AML-193 (cell line): ENCODE results near the gene GCNT4.
A peak's percentile ranks its signal among the peaks of the same experiment; 100 is the strongest.

Source experiments
- DNase-seq, 2 experiments: peaks; one replicate each; lab custom pipeline; 2025; lab: John Stamatoyannopoulos, UW

Gene GCNT4

DNA sequence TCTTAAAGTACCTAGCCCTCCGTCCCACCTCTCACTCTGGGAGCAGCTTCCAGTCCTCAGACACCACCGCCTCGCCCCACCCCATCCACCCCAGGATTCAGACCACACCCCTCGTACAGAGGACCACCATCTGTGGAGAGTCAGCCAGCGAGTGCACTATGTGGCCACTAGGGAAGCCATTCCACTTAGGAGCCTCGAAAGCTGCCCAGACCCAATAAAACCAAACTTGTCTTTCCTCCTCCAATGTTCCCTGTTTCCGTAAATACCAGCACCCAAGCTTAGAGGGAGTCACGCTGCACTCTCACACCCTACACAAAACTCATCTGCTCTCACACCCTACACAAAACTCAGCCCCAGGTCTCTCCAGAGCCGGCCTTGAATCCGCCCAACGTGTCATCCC is 1.9 kb downstream of the GCNT4 start:
- DNase-seq: peak in 1 of 2 experiments; percentile 8

DNA sequence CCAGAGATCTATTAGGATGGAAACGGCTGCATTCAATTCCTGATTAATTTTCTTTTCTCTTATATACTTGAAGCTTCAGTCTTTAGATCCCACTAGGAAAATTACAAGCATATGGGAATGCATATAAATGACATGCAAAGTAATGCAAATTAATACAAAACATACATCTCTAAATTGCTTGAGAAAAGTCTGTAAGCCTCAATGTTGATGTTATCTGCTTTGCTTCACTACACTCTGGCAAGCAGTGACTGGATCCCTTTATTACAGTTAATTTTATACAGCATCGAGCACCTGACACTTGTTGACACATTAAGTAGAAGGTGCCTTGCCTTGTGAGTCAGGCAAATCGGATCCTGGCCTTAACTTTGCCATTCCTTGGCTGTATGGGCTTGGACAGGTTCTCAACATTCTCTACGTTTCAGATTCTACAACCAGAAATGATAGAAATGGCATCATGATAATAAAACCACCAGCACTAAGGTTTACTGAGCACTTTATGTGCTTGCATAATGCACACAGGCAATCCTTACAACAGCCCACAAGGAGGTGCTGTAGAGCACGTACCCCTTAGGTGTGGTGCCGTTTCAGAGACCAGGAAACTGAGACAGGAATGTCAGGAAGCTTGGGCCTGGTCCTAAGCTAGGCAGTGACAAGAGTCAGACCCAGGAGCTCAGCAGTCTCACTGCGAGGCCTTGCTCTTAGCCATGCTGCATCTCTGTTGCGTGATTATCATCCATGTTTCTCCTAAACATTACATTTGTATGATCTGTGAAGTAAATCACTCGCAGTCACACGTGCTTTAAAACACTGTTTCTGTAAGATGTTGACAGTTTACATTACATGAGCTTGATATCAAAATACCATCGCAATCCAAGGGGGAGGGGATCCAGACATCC is 2.7 kb downstream of the GCNT4 start:
- DNase-seq: peak; percentile 51 to 59

DNA sequence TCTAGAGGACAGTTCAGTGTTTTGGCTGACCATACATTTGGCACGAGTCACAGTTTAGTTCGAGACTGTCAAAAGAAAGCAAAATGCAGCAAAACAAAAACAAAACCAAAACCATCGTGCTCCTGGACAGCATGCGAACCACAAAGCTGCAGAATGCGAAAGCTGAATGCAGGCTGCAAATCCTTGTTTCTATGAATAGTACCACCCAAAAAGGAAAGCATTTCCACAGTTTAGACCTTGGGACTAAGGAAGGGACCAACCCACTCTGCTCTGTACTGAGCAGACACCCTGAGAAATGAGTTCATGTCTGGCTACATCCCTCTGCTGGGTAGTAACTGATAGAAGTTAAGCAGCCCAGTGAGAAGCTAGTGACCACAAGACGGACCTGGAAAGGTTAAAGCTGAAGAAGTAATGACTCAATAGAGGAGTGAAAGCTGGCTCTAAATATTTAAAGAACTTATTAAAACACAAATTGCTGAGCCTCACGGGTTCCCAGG is 3.9 kb downstream of the GCNT4 start:
- DNase-seq: no peak

DNA sequence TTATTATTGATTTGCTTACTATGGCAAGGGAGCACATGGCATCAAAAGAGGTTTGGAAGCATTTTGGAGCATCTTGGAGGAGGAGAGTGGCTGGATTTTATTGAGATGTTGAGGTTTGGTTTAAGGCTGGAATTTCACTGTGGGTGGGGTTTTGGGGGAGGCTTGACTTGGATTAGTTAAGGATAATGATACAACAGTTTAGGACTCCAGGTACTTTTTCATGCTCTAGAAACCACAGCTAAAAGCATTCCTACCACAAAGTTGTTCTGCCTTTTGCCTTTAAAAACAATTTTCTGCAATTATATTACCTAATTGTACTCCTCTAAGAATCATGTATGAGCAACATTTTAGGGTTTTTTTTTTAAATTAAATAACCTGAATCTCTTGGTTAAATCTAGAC is 5.0 kb downstream of the GCNT4 start:
- no peak for DNase-seq

DNA sequence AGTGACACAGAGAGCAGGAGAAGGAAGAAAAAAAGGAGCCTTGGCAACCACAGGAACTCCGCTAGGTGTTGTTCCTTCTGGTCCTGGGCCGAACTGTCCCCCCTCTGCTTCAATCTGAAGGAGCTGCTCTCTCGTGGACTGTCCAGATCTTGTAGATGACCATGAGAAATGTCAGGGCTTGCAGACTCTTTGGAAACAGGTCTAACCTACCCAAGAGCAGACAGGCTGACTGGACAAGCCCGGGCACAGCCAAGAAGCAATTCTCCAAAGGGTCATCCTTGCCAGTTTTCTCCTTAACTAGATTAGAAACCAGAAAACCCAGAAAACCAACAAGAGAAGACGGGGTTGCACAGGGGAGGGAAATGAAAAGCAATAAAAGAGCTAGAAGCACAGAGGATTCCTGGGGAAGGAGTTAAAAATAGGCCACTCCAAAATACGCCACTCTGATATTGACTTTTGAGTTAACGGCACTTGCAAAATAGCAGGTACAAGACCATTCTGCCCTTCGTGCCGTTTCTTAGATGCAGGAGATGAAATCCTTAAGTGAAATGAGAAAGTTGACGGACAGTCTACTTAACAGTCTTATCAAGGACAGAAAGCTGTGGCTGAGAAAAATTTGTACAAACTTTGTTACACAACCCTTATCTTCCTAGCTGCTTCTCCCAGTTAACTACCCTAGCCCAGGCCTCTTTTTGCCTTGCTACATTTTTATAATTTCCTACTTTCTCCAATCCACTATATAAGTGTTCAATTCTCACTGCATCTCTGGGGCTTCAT is 5.8 kb downstream of the GCNT4 start:
- no peak for DNase-seq

DNA sequence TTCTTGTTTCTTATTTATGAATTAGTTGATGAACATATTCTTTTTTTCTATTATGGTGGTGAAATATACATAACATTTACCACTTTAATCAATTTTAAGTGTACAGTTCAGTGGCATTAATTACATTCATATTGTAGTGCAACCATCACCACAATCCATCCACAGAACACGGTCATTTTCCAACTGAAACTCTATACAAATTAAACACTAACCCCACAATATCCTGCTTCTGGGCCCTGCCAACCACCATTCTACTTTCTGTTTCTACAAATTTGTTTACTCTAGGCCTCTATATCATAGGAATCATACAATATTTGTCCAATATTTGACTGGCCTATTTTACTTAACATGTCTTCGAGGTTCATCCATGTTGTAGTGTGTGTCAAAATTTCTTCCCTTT is 7.3 kb downstream of the GCNT4 start:
- DNase-seq: no peak

DNA sequence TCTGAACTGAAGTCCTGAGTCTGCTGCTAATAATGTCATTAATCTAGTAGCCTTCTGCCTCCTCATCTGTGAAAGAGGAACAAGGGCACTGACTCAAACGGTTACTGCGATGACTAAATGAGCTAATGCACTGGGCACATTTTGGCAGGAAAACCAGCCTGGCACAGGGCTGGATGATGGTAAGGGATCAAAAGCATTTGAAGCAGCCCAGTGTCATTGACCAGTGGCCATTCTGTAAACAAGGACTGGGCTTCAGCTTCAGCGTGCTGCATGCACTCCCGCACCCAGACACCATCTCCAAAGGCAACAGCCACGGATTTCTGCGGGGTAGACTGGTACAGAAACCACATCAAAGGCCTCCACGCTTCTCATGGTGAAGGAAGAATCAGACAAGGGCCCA is 8.0 kb downstream of the GCNT4 start:
- DNase-seq: peak; percentile 20 to 29

DNA sequence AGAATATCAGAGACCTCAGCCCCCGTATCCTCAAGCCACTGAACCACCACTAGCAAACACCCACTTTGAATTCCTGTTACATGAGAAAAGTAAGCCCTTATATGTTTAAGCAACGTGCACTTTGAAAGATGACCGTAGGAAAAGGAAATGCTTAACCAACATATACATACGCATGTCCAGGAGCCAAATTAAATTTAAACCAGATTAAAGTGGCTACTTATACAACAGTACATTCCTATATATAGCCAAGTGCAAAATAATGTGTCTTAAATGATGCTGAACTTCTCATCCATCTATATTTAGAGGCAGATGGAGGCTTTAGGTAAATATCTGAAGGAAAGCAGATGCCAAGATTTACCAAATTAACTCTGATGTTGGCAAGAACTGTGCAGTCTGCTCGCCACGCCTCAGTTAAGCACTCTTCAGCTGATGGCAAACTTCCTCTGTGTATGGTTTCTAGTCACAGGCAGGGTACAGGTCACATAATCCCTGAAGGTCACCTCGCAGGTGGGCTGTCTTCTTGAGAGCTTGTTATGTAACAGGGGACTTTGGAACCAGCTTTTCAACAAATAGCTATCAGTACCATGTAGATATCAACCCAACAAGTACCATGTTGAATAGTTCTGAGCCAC is 8.6 kb downstream of the GCNT4 start:
- DNase-seq: no peak

DNA sequence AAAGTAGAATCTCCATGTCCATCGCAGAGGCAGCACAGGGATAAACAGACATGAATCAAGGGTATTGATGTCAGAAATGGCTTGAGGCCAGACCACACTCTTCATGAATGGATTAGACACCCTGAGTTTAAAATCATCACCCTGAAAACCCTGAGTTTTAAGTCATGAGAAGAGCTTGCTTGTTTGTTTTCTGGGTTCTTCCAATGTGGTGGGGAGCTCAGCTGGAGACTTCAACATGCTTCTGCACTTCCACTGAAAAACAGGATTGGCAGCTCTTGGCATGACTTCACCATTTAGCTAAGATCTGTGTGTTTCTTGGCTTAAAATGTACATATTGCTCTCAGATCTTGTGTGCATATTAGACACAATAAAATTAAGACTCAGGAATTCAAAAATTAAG is 9.8 kb downstream of the GCNT4 start:
- no peak for DNase-seq

DNA sequence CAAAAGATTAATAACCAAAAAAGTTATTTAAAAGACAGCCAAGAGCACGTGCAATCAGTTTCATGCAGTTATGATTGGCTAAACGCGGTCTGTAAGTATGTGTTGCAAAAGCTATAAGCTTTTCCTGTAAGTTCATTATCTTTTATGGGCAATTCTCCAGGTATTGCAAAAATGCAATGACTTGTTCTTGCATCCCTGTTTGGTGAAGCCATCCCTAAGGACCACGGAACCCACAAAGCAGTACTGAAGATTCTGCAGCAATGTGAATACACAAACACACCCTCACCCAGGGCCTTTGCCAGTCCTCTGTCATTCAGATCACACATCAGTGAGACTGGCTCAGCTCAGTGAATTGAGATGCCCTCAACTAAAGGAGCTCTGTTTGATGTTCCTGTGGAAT is 11.4 kb downstream of the GCNT4 start:
- no peak for DNase-seq

DNA sequence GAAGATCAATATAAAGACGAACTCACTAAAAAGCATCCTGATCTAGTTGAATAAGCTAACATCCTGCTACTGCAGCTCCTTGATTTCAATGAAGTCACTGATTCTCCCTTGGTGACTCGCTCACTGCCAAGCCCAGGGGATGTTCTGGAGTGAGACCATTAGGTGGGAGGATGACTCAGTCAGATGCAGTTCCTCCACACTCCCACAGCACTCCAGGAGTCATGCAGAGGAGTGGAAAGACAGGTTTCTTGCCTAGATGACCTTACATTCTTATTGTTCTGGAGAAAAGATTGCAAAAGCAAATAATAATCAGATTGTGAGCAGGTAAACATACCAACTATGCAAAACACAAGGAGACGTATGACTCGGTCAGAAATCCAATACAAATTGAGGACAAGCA is 15.3 kb downstream of the GCNT4 start:
- DNase-seq: no peak

DNA sequence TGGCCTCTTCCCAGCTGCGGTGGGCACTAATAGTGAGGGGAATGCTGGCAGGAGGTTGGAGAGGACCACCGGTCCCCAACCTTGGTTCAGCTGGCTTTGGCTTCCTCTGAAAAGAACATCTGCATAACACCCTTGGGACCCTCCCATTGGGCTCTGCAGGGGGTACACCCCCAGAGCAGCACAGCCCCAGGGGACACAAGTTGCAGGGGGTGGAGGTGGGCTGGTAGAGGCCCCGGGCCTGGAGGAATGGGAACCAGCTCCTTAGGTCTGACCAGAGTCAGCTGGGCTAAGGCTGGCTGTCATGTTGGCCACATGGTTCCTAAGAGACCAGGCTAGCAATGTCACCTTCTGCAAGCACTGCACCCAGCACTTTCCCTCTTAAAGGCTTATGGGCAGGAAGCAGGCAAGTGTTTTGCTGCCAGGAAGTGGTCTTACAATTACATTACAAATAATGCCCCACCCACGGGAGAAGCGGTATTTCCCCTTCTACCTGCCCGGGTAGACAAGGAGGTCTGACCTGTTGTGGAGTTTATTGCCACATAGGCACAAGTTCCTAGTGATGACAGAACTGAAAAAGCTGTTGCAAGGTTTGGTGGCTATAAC is 18.1 kb downstream of the GCNT4 start:
- no peak for DNase-seq

DNA sequence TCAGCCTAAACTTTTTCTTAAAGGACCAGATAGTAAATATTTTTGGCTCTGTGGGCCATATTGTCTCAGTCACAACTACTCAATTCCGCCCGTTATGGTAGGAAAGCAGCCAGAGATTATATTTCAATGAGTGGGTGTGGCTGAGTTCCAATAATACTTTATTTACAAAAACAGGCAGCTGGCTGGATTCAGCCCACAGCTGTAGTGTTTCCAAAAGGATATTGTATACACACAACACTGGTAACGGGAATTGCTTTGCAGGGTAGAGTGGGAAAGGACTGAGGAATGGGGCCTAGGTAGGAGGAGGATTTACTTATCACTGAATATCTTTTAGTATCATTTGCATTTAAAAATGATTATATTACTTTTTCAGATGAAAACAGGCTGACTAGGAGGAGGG is 21.0 kb downstream of the GCNT4 start:
- no peak for DNase-seq

DNA sequence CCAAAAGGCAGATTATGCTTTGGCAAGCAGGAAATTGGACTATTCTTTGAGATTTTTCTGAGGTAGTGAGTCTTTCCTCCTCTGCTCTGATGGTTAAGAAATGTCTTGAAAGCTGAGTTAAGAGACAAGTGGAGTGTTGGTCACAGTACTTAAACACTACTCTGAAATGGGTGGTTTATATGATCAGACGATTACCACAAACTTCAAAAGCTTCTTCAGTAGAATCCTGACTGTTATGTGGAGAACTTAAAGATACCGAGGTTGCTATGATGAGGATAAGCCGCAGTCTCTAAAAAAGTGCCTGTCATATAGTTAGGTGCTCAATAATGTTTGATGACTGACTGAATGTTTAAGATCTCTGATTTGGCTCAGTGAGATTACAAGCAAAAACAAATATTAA is 24.3 kb downstream of the GCNT4 start:
- no peak for DNase-seq

DNA sequence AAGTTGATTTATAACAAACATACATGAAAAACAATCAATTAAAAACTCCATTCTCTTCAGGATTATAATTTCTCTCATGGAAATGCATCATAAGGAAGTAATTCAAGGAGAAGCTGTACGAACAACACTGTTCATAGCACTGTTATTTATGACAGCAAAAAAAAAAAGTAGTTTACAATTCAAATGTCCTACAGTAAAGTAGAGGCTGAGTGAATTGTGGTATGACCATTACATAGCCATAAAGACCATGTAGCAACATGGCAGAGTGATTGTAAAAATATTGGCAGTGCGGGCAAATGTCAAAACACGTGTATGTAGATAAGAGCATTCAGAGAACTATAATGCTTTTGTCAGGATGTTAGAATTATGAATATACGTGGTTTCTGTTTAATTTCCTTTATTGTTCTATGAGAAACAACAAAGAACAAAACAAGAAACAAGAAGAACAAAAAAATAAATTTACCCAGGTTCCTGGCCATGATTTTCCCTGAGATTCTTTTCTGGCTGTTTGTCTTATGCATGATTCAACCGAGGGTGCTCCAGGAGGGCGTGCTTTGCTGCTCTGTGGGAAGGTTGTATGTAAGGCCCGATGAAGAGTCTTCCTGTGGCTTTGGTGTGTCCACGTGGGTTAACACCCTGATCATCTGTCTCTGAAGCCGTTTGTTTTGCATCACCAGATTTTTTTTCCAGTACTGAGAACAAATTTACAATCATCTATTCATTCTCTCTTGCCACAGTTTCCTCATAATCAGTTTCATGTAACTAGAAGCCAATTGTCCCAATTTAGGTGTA is 28.8 kb downstream of the GCNT4 start:
- DNase-seq: no peak

DNA sequence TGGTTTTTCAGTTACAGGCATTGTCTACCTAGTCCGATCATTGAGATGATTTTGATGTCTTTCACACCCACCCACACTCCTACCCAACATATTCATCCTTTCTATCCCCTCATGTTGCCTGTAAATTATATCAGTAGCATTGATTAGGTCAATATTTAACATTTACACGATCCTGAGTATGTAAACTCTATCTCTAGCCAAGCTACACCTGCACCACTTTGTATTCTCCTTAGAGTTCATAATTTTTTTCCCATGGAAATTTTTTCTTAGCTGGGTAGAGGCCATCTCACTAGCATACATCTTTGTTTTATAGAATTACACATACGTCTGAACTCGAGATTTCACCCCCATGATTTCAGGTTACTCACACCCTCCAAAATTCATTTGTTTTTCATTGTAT is 30.6 kb downstream of the GCNT4 start:
- DNase-seq: no peak

DNA sequence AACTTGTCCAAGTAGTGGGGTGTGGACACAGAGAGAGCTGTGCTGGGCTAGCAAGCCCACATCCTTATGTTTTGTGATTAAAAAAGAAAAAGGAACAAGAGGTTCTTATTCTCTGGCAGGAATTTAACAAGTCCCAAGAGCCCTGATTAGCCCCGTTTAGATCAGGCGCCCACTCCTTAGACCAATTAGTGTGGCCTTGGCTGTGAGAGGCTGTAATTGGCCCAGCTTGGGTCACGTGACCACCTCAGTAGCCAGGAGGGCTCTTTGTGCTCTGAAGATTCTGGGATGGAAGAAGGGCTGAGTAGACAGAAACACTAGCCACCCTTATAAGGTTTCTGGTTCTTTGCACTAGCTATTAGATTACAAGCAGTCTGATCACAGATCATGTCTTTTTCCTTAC is 31.1 kb downstream of the GCNT4 start:
- DNase-seq: no peak

DNA sequence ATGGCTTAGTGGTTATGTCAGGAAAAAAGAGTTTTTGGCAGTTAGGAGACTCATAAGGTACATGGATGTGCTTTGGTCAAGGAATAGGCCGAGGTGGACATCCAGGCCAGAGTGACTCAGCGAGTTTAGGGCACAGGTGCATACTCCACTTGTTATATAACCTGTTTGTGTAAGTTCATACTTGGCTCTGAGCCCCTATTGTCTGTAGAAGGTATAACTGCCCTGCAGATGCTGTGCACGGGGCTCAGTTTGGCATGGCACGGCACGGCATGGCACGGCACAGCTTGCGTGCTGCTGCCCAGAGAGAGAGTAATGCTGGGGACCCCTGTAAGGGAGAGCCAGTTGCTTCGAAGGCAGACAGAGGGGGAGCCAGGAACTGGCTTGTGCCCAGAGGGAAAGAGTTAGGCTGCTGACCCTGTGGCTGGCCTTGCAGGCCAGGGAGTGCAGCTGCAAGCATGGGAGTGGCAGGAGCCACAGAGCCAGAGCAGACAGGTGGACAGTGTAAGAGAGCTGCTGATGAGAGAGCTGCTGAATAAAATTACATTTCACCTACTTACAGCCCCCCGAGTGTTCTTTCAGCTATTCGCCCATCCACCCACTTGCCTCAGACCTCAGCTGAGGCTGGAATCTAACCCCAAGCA is 32.2 kb downstream of the GCNT4 start:
- DNase-seq: no peak

DNA sequence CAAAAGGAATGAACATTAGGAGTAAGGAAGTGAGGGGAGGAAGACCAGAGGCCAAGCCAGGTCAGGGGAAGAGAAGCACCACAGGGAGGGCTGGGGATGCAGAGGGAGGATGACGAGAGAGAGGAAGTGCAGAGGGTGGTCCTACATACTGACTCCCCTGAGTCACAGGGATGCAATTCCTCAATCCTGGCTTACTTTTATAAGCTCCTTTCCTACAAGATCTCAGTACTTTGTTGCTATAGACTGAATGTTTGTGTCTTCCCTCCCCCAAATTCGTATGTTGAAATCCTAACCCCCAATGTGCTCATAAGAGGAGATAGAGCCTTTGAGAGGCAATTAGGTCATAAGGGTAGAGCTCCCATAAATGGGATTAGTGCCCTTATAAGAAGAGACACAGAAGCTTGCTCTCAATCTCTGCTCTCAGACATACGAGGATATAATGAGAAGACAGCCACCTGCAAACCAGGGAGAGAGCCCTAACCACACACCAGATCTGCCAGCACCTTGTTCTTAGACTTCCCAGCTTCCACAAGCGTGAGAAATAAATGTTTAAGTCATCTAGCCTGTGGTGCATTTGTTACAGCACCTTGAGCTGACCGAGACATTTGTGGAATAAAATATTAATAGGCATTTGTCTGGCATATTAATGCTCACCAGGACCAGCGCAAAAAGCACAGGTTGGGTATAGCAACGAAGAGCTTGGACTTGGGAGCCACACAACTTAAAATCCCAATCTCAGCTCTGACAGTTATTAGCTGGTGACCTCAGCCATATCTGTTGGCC is 33.4 kb downstream of the GCNT4 start:
- DNase-seq: no peak

DNA sequence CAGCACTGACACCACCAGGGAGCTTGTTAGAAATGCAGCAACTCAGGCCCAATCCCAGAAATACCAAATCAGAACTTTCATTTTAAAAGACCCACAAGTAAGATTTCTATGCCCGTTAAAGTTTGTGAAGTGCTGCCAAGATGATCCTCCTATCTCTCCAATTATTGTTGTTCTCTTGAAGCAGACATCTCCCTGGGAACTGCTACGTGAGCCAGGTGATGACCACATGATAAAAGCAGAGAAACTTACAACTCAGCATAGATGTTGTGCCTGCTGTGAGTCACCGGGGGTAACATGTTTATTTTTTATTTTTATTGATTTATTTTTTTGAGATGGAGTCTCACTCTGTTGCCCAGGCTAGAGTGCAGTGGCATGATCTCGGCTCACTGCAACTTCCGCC is 34.4 kb downstream of the GCNT4 start:
- DNase-seq: no peak
